Omental fat pad (tissue), 4 donors: Measurements from ENCODE around the gene CD58. TPM values are rescaled to one million over a fixed set of nuclear protein-coding genes. Genes with fewer than 3 reads are reported as not detected.

Experiments
- ATAC-seq: fragments of 150-250 bp; one replicate; pipeline ENCODE4 v1.9.1; 2016; ENCODE audit warnings: mild to moderate bottlenecking, moderate library complexity; ENCODE audit not compliant: low FRiP score
- DNase-seq: peaks from one replicate; pipeline ENCODE4 v3.0.0-alpha.2; 2019; ENCODE audit warnings: low spot score
- total RNA-seq, 4 donors: library from RNA; depleted of rRNA; stranded (reverse); fragments of >200 nt; gene quantifications; one replicate each; pipeline ENCODE4 v1.1.0, GENCODE V29; 2016
- TF ChIP-seq, protein P1 (sequence below), 3 donors: fragments of 450-650 bp; IDR thresholded peaks; one replicate each; pipeline ENCODE4 v1.5.1; 2016 to 2017; ENCODE audit warnings: antibody characterized with exemption in 3 of 3, mild to moderate bottlenecking in 3 of 3, moderate library complexity in 2 of 3

Gene CD58
- total RNA-seq, 4 donors from 2014 or later, result 23.8 to 53.4 (median 27.1) TPM

DNA sequence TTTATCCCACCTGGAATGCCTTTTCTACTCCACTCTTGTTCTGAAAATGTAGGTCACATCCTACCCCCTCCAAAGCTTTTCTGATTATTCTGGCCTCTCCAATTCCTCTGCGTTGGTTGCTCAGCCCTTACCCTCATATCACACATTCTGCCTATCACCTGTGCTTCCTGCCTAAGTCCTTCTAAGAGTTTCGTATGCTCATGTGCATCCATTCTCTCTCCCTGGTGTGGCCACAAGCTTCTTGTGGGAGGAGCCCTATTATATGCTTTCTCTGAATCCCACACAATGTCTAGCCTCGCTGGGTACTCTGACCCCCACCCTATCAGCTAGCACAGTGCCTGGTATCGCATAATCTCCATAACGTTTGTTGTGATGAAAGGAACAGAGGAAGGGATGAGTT, 54.2 kb downstream of the CD58 start:
- DNase-seq (no peak), ATAC-seq (no peak)
- TF ChIP-seq, protein P1, sequence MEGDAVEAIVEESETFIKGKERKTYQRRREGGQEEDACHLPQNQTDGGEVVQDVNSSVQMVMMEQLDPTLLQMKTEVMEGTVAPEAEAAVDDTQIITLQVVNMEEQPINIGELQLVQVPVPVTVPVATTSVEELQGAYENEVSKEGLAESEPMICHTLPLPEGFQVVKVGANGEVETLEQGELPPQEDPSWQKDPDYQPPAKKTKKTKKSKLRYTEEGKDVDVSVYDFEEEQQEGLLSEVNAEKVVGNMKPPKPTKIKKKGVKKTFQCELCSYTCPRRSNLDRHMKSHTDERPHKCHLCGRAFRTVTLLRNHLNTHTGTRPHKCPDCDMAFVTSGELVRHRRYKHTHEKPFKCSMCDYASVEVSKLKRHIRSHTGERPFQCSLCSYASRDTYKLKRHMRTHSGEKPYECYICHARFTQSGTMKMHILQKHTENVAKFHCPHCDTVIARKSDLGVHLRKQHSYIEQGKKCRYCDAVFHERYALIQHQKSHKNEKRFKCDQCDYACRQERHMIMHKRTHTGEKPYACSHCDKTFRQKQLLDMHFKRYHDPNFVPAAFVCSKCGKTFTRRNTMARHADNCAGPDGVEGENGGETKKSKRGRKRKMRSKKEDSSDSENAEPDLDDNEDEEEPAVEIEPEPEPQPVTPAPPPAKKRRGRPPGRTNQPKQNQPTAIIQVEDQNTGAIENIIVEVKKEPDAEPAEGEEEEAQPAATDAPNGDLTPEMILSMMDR (IDR thresholded peaks at IDR 0.05), result no peak

- DNase-seq (no peak), ATAC-seq (no peak)
- TF ChIP-seq, protein P1 (IDR thresholded peaks at IDR 0.05), result no peak
Measured at GRCh38 chr1:116515702-116516101, 55.1 kb downstream of the CD58 start.

GRCh38 chr1:116514708-116515525, 55.9 kb downstream of the CD58 start:
- ATAC-seq (no peak), DNase-seq (no peak)
- TF ChIP-seq, protein P1 (IDR thresholded peaks at IDR 0.05), result no peak

GRCh38 chr1:116513956-116514355, 56.9 kb downstream of the CD58 start:
- TF ChIP-seq, protein P1 (IDR thresholded peaks at IDR 0.05), result no peak
- DNase-seq (no peak), ATAC-seq (no peak)

GRCh38 chr1:116511459-116512019, 59.3 kb downstream of the CD58 start:
- ATAC-seq (no peak), DNase-seq (no peak)
- TF ChIP-seq, protein P1 (IDR thresholded peaks at IDR 0.05), result no peak

DNA sequence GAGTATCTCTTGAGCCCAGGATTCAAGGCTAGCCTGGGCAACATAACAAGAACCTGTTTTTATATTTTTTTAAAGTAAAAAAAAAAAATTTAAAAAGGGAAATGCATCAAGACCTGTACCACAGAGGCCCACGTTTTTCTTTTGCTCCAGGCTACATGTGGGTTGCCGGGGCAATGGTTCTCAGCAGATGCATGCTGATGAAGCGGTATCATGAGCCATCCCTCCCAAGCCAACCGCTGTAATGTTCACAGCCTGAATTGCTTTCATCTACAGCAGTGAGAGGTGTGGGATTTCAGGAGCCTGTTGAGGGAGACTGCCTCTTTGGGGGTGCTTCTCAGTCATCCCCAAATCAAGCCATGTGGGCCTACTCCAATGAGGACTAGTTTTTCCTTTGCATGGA, 60.5 kb downstream of the CD58 start:
- ATAC-seq (no peak), DNase-seq (no peak)
- TF ChIP-seq, protein P1 (IDR thresholded peaks at IDR 0.05), result no peak
